Activated CD4-positive, alpha-beta T cell treated with anti-CD3 and anti-CD28 coated beads, Interleukin-2, amount 50 U/mL, for 4 hours (primary cell): Measurements from ENCODE around the gene CSNK1G2.
A peak's percentile ranks its signal among the peaks of the same experiment; 100 is the strongest.

ENCODE experiments used
- DNase-seq, 2 experiments: peaks; one replicate each; pipeline ENCODE4 v3.0.0-alpha.2; 2020

CSNK1G2 gene

GRCh38 chr19:1944916-1945561 lies 4.1 kb downstream of the CSNK1G2 start:
- DNase-seq, result no peak

GRCh38 chr19:1945899-1946298 lies 4.9 kb downstream of the CSNK1G2 start:
- DNase-seq, result peak in 1 of 2 experiments; percentile 21

GRCh38 chr19:1947651-1948209 lies 6.8 kb downstream of the CSNK1G2 start:
- no peak for DNase-seq

- DNase-seq, result no peak
Measured at GRCh38 chr19:1949304-1950101, 8.5 kb downstream of the CSNK1G2 start.

- DNase-seq, result no peak
Measured at GRCh38 chr19:1950640-1951039, 9.7 kb downstream of the CSNK1G2 start.

GRCh38 chr19:1952635-1953034 lies 11.7 kb downstream of the CSNK1G2 start:
- no peak for DNase-seq

GRCh38 chr19:1953037-1953436 lies 12.1 kb downstream of the CSNK1G2 start:
- no peak for DNase-seq

- no peak for DNase-seq
Measured at GRCh38 chr19:1953441-1954094, 12.6 kb downstream of the CSNK1G2 start.

- DNase-seq, result no peak
Measured at GRCh38 chr19:1954532-1954933, 13.6 kb downstream of the CSNK1G2 start.

GRCh38 chr19:1955171-1956121 lies 14.5 kb downstream of the CSNK1G2 start:
- DNase-seq, result no peak

GRCh38 chr19:1956122-1956494 lies 15.1 kb downstream of the CSNK1G2 start:
- no peak for DNase-seq

GRCh38 chr19:1956868-1957492 lies 16.0 kb downstream of the CSNK1G2 start:
- DNase-seq, result no peak

- DNase-seq, result no peak
Measured at GRCh38 chr19:1957562-1958248, 16.7 kb downstream of the CSNK1G2 start.

- DNase-seq, result no peak
Measured at GRCh38 chr19:1959928-1960589, 19.1 kb downstream of the CSNK1G2 start.

GRCh38 chr19:1961000-1961883 lies 20.3 kb downstream of the CSNK1G2 start:
- no peak for DNase-seq

- no peak for DNase-seq
Measured at GRCh38 chr19:1962674-1963073, 21.7 kb downstream of the CSNK1G2 start.

GRCh38 chr19:1967087-1967608 lies 26.2 kb downstream of the CSNK1G2 start:
- no peak for DNase-seq

- DNase-seq, result no peak
Measured at GRCh38 chr19:1968279-1969175, 27.6 kb downstream of the CSNK1G2 start.
